OCI-LY3 (cell line): ENCODE results near the gene INPP5K.

Source experiments
- CTCF ChIP-seq: fragments of 200-600, 300-600 bp; sonication (generic); IDR thresholded peaks from 2 replicates; pipeline ENCODE4 v1.5.1; 2014; ENCODE audit warnings: antibody characterized with exemption, low read length, low read depth
- EZH2phosphoT487 ChIP-seq: fragments of 200-600 bp; shearing (Covaris generic); IDR thresholded peaks from 2 replicates; pipeline ENCODE4 v1.6.1; 2018; ENCODE audit warnings: antibody characterized with exemption, mixed run types, low read depth

- no peak for TF ChIP-seq EZH2phosphoT487
- no peak for TF ChIP-seq CTCF
Measured at GRCh38 chr17:1553354-1554266, 37.2 kb upstream of the INPP5K start.
